Activated CD4-positive, CD25-positive, alpha-beta regulatory T cell treated with anti-CD3 and anti-CD28 coated beads, Interleukin-2, amount 50 U/mL, for 72 hours (primary cell): ENCODE data around the gene TRIM15.

Experiments used
- DNase-seq: peaks from one replicate; pipeline ENCODE4 v3.0.0; 2021

The TRIM15 gene

DNA sequence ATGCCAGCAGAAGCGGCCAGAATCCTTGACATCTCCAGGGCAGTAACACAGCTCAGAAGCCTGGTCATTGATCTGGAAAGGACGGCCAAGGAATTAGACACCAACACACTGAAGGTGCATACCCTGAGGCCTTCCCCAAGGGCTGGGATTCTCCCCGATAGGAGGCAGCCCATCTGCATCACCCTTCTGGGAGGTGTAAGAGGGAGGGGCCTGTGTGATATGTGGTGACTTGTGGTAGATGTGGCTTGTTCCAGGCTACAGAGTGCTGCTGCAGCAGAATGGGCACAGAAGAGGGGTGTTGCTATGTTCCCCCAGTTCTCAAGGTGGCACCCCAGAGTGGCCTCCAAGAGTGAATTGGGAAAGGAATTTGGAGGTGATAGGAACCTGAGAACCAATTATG, 16.2 kb upstream of the TRIM15 start:
- no peak for DNase-seq

DNA sequence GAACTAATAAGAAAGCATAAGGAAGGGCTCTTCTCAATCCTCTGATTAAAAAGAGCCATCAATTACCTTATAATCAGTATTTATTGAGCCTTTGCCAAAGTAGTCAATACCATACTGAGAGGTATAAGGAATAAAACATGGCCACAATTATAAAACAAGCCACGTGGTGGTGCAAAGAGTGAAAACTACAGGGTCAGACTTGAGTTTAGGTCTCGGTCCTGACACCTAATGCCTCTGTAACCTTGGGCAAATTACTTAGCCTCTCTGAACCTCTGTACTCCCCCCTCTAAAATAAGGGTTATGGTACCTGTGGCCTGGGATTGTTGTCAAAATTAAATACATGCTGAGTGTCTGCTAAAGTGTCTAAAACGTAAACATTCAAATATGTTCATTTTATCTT, 14.1 kb upstream of the TRIM15 start:
- DNase-seq: no peak

- no peak for DNase-seq
These were observed 13.3 kb upstream of the TRIM15 start for GRCh38 chr6:30149858-30150550.

- DNase-seq: no peak
These were observed 12.5 kb upstream of the TRIM15 start for GRCh38 chr6:30150671-30151395.

DNA sequence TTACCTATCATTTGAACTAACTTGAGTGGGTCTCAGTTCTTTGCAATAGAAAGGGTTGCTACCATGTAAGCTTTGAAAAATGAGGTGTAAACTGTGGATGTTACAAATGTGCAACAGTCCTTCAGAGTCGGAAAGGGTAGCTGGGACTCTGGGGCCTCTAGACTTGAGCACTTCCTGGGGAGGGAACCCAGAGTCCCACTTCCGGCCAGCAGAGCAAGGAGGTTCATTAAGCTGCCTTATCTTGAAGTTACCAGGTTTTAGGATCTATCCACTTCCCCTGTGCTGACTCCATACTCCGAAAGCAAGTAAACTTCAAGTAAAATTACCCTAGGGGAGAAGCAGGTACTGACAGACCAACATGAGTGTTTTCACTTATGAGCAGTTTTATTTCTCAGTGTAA, 11.8 kb upstream of the TRIM15 start:
- no peak for DNase-seq

- DNase-seq: no peak
These were observed 11.2 kb upstream of the TRIM15 start for GRCh38 chr6:30152016-30152673.

DNA sequence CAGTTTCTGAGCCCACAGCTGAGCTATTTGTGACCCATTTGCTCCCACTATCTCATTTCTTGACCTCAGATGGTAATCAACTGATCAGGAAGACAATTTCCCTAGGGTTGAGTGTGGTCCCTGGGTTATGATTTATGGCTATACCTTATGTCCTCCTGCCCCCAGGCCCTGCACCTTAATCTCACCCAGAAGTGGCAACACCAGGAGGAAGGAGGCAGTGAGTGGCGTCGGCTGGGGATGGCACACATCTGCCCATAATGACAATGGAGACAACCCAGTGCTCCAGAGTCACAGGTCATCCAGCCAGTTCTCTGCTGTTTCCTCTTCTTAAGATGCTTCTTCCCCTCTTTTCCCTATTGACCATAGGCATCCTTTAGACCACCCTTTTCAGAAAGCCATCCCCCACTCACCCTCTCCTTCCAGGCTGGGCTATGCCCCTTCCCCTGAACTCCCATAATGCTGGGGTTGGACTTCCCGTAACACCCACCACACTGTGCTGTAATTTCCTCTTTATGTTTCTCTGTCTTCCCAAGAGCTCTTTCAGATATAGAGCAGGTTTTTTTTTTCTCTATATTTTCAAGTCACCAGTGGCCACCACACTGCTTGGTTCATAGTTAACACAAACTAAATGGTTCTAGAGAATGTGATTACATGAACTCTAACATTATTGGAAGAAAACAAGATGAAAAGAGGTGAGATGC, 10.3 kb upstream of the TRIM15 start:
- DNase-seq: no peak

DNA sequence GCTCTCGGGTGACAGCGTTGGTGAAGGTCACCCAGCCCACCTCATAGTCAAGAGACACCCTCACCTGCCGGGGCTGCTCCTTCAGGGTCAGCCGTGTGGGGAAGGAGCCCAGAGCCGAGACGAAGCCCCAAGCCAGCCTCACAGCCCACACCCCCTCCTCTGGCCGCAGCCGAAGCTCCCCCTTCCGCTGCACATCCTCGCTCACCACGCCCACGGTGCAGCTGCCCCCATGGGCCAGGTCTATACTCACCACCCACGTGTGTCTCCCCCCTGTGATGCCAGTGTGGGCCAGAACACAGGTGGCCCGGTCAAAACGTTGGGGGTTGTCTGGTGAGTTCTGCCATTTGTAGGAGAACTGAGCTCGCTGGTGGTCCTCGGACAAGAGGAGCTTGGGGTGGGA, 9.3 kb upstream of the TRIM15 start:
- no peak for DNase-seq

DNA sequence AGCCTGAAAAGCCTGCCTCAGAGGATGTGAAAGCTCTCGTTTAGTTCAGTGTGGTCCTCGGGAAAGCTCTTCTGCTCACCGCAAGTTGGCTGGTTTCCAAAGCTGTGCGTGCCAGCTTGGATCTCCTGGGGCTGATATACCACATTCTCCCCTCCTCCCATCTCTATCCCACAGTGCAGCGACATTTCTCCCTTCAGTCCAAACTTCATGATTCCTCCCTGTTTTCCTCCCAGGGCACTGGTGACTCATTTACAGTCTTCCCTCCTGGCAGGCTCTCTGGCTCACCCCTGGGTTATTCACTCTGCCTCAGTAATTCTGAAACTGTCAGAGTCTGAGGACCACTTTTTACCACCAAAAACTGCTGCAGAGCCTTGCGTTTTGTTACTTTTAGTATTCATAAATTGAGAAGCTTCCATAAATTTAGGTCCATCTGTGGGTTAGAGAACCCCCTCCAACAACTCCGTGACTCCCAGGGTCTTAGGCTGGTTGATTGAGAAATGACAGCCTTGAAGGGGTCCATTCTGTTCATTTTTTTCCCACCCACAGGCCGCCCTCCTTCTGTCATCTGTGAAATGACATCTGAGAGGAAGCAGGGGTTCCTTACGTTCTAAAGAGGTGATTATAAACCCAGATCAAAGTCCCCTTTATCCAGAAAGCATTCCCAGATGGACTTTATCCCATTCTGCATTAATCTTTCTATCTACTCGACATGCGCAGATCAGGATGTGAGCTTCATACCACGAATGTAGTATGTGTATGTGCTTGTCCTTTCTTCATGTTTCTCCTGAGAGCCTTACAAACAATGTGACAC, 8.4 kb upstream of the TRIM15 start:
- DNase-seq: no peak

DNA sequence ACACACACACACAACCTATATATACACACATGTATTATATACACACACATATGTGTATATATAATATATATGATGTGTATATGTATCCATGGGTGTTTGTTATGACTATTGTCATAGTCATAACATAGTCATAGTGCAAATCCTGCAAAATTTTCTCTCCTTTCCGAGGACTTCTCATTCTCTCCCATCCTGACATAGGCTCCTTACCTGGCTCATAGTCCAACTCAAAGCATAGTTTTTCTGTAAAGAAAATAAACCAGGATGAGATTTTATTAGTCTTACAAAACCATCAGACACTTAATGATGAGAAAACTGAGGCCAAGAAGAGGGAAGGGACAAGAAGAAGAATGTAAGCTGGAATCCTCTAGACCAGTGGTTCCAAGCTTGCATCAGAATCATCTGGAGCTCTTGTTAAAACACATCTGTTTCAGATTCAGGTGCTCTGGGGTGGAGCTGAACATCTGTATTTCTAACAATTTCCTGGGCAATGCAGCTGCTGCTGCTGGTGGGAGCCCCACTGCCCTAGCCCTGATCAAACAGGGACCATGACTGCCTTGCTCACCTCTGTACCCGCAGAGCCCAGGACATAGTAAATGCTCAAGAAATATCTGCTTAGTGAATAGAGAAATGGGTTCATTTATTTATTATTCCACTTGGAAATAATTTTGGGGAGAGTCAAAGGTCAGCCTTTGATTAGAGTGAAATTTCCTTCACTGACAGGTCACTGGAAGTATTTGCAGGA, 7.7 kb upstream of the TRIM15 start:
- no peak for DNase-seq

- no peak for DNase-seq
These were observed 7.1 kb upstream of the TRIM15 start for GRCh38 chr6:30156262-30156599.

DNA sequence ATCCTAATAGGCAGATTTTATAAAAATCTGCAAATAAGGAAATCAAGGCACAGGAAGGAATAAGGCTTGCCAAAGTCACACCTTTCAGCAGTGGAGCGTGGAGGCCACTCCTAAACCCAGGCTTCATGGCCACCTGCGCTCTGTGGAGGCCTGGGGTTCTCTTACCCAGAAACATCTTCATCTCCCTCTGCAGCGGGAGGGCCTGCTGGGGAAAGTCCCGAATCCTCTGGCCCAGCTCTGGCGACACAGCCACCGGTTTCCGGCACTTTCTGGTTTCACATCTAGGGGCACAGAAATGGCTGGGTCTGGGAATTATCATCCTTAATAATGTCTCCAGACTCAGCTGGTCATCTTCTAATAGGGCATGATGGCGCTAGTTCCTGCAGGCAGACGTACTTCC, 6.6 kb upstream of the TRIM15 start:
- DNase-seq: no peak

GRCh38 chr6:30157581-30157980, 5.8 kb upstream of the TRIM15 start:
- no peak for DNase-seq

DNA sequence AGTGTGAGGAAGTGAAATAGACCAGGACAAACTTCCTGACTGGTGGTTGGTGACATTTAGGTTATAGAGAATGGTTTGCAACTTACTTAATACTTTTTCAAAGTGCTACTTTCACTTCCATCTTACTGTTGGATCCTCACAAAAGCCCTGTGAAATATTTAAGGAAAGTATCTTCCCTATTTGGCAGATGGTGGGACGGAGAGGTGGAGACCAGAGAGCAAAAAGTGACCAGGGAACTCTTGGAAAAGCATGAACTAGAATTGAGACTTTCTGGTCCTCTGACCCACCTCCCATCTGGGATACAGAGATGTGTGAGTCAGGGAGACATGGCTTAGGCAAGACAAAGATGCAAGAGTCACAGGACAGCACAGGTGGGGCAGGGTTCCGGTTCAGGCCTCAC, 5.3 kb upstream of the TRIM15 start:
- no peak for DNase-seq

- no peak for DNase-seq
These were observed 4.8 kb upstream of the TRIM15 start for GRCh38 chr6:30158475-30159040.

DNA sequence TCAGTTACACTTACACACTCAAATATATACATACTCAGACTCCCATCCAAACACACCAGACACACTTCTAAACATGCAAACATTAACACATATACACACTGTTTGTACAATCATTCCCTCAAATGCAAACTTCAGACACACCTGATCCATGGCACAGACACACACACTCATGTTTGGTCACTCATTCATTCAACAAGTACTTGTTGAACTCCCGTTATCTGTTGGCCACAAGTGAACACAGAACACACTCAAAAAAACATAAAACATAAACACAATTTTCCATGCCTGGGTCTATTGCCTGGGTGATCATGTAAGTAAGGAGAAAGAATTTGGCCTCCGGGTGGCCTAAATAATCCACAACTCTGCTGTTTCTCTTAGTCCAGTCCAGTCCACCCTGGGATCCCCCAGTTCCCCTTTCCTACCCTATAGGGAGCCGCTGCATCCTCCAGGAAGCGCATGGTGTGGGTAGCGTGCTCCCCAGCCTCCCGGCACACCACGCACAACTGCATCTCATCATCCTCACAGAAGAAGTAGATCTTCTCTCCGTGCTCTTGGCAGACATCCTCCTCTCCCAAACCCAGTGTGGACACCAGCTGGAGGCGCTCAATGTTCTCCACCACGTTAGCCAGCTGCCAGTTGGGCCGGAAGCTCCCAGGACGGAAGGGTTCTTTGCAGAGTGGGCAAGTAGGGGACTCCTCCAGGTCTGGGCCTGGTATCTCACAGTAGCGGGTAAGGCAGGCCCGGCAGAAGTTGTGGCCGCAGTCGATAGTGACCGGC, 3.1 kb upstream of the TRIM15 start:
- no peak for DNase-seq

GRCh38 chr6:30160785-30161531, 2.4 kb upstream of the TRIM15 start, which contains the start of gene TRIM10:
Gene TRIM10, minus strand, starts transcription at chr6:30161211. Its CDS starts 353 bp downstream, at chr6:30160858.
- DNase-seq: no peak

GRCh38 chr6:30162265-30163089, 869 bp upstream of the TRIM15 start:
- DNase-seq: no peak
